GM20000 (cell line): ENCODE data around the gene TMTC3.

Source experiments
- DNase-seq: peaks from one replicate; pipeline ENCODE4 v3.0.0; 2012; ENCODE audit warnings: low spot score
- TF ChIP-seq, protein P1 (sequence below): IDR thresholded peaks from 2 replicates; pipeline ENCODE4 v1.5.1; 2012; ENCODE audit warnings: mild to moderate bottlenecking, control low read depth; ENCODE audit errors: extremely low read depth, missing control alignments

Gene TMTC3

DNA sequence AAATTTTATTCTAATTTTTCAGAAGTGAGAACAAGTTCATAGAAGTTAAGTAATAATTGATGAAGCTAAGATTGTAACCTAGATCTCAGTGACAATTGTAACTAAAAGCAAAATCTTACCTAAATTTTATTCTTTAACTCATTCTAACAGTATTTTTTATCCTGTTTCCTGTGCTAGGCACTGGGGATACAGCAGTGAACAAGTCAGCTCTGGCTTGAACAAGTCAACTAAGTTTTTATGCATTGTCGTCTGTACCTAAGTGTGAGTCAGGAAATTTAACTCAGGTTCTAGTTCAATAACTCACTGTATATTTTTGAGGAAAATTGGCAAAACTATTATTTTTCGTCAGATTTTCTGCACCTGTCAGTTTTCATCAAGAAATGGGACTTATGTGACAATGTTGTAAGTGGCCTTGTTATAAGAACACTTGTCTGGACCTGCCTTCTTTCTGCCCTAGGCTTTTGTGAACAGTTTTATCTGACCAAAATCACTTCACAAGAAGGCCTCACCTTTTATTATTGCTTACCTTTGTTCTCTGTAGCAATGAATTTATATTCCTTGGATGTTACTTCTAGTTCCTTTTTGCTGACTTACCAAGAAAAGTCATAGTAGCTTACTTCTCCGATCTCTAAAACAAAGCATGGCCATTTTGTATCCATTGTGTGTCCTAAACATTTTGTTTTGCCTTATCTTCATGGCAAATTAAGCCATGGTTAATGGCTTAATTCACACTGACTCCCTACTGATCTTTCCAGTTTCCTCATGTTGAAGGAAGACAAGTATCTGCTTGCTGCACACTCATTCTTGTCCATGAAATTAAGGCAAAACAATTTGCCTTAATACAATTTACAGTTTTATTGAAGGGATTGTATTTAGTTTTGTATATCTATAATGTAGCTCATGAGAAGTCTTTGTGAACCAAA is 2.7 kb downstream of the TMTC3 start:
- DNase-seq = no peak

DNA sequence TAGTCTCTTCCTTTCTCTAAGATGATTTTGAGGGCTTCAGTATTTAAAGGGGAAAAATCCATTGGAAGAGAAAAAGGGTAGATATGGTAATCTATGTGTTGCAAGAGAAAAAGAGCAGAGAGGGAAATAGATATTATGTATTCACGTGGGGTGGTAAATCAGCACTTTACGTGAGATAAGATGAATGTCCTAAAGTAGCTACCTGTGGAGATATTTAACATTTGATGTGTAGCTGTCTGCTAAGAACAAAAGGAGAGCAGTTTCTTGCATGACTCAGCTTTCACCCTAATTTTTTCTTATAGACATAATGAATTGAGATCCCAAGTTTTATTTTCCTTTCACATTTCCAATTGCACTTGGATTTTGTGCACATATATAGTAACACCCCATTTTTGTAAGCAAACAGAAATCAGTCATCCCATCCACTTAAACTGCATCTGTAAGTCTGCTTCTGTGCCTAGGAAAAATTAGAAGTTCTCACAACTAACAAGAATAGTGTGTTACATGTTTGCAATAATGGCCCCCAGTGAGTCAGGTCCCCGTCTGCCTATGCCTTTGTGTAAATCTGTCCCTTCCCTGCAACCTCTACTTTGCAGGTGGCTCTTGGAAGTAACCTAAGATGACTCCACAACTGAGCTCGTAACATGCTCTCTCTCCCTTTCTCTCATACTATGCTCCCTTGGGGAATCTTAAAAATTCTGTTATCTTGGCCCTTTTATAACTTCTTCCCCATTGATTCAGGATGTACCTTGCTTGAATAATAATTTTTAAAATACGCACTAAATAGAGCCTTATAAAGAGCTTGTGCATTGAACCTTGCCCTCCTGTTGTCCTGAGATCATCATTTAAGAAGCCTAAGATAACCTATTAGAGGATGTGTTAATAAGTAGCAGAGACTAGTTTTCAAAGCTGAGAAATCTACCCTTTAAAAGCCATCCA is 3.7 kb downstream of the TMTC3 start:
- DNase-seq = no peak
- TF ChIP-seq, protein P1, sequence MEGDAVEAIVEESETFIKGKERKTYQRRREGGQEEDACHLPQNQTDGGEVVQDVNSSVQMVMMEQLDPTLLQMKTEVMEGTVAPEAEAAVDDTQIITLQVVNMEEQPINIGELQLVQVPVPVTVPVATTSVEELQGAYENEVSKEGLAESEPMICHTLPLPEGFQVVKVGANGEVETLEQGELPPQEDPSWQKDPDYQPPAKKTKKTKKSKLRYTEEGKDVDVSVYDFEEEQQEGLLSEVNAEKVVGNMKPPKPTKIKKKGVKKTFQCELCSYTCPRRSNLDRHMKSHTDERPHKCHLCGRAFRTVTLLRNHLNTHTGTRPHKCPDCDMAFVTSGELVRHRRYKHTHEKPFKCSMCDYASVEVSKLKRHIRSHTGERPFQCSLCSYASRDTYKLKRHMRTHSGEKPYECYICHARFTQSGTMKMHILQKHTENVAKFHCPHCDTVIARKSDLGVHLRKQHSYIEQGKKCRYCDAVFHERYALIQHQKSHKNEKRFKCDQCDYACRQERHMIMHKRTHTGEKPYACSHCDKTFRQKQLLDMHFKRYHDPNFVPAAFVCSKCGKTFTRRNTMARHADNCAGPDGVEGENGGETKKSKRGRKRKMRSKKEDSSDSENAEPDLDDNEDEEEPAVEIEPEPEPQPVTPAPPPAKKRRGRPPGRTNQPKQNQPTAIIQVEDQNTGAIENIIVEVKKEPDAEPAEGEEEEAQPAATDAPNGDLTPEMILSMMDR = no peak

More for the DNA sequence above, 2.7 kb downstream of the TMTC3 start:
- TF ChIP-seq, protein P1 = no peak

- TF ChIP-seq, protein P1 = no peak
- no peak for DNase-seq
Observed at GRCh38 chr12:88150063-88150462, 8.0 kb downstream of the TMTC3 start.

- no peak for DNase-seq
- TF ChIP-seq, protein P1 = no peak
Observed at GRCh38 chr12:88153959-88154358, 11.9 kb downstream of the TMTC3 start.

- TF ChIP-seq, protein P1 = no peak
- DNase-seq = no peak
Observed at GRCh38 chr12:88156075-88156654, 14.1 kb downstream of the TMTC3 start.

DNA sequence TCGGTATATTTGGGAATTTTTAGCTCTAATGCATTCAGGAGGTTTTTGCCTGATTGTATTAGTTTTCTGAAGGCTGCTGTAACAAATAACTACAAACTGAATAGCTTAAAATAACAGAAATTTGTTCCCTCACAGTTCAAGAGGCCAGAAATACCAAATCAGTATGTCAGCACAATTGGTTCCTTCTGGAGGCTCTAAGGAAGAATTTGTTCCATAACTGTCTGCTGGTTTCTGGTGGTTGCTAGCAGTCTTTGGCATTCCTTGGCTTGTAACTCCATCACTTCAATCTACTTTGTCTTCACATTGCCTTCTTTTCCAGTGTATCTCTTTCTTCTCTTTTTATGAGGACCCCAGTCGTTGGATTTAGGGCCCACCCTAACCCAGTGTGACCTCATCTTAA is 21.3 kb downstream of the TMTC3 start:
- TF ChIP-seq, protein P1 = no peak
- DNase-seq = no peak
